Neuron (in vitro differentiated cells): ENCODE data around the gene FAM174B.

Experiments
- H2AFZ ChIP-seq: one replicate; pipeline ENCODE4 v1.6.1; 2013; ENCODE audit warnings: low read depth, mild to moderate bottlenecking, inconsistent platforms, low read length, moderate library complexity
- H3K27me3 ChIP-seq: one replicate; pipeline ENCODE4 v1.6.1; 2013; ENCODE audit warnings: low read length; ENCODE audit not compliant: insufficient read depth
- H3K36me3 ChIP-seq: one replicate; pipeline ENCODE4 v1.6.1; 2013; ENCODE audit warnings: low read length; ENCODE audit not compliant: insufficient read depth
- H3K4me1 ChIP-seq: one replicate; pipeline ENCODE4 v1.6.1; 2013; ENCODE audit warnings: low read length; ENCODE audit not compliant: insufficient read depth
- H3K4me3 ChIP-seq: 2 replicates; pipeline ENCODE4 v1.5.1; 2013; ENCODE audit warnings: mild to moderate bottlenecking, low read length, moderate library complexity
- H3K9me3 ChIP-seq: one replicate; pipeline ENCODE4 v1.6.1; 2013; ENCODE audit warnings: low read length

The FAM174B gene

GRCh38 chr15:92586383-92586942 is 69.1 kb downstream of the FAM174B start:
- peaks cover 14% of the 10 kb centered on the region for H3K27me3 ChIP-seq

GRCh38 chr15:92584105-92584504 is 71.5 kb downstream of the FAM174B start:
- Histone ChIP-seq H3K4me3 (no peak overlapping the region), H3K4me1 (no peaks in the 10 kb centered on the region), H3K27me3 (peaks cover 6% of the 10 kb centered on the region), H3K36me3 (no peaks in the 10 kb centered on the region), H3K9me3 (peaks cover 2% of the 10 kb centered on the region), H2AFZ (no peak overlapping the region)

More at GRCh38 chr15:92586383-92586942, 69.1 kb downstream of the FAM174B start:
- Histone ChIP-seq H3K4me1 (no peaks in the 10 kb centered on the region), H3K9me3 (peaks cover 2% of the 10 kb centered on the region), H3K36me3 (no peaks in the 10 kb centered on the region), H3K4me3 (no peak overlapping the region), H2AFZ (no peak overlapping the region)

GRCh38 chr15:92583096-92584034 is 72.2 kb downstream of the FAM174B start:
- no peak overlapping the region for H2AFZ ChIP-seq
- no peaks in the 10 kb centered on the region for H3K4me1 ChIP-seq
- H3K36me3 ChIP-seq: no peaks in the 10 kb centered on the region
- peaks cover 9% of the 10 kb centered on the region for H3K27me3 ChIP-seq
- no peak overlapping the region for H3K4me3 ChIP-seq
- H3K9me3 ChIP-seq: no peaks in the 10 kb centered on the region

GRCh38 chr15:92582206-92582605 is 73.4 kb downstream of the FAM174B start:
- H3K27me3 ChIP-seq: peaks cover 13% of the 10 kb centered on the region
- H3K9me3 ChIP-seq: no peaks in the 10 kb centered on the region
- no peak overlapping the region for H3K4me3 ChIP-seq
- no peaks in the 10 kb centered on the region for H3K36me3 ChIP-seq
- no peaks in the 10 kb centered on the region for H3K4me1 ChIP-seq
- no peak overlapping the region for H2AFZ ChIP-seq

- Histone ChIP-seq H3K4me1 (no peaks in the 10 kb centered on the region), H2AFZ (no peak overlapping the region), H3K9me3 (no peaks in the 10 kb centered on the region), H3K4me3 (no peak overlapping the region), H3K27me3 (peaks cover 16% of the 10 kb centered on the region), H3K36me3 (no peaks in the 10 kb centered on the region)
Observed at GRCh38 chr15:92580933-92581445, 74.6 kb downstream of the FAM174B start.

- Histone ChIP-seq H3K36me3 (no peaks in the 10 kb centered on the region), H3K4me3 (no peak overlapping the region), H3K4me1 (no peaks in the 10 kb centered on the region), H3K27me3 (peaks cover 16% of the 10 kb centered on the region), H3K9me3 (no peaks in the 10 kb centered on the region), H2AFZ (no peak overlapping the region)
Observed at GRCh38 chr15:92580521-92580920, 75.1 kb downstream of the FAM174B start.

- no peaks in the 10 kb centered on the region for H3K36me3 ChIP-seq
- H3K9me3 ChIP-seq: no peaks in the 10 kb centered on the region
- no peaks in the 10 kb centered on the region for H3K4me1 ChIP-seq
- no peak overlapping the region for H3K4me3 ChIP-seq
- peaks cover 16% of the 10 kb centered on the region for H3K27me3 ChIP-seq
- no peak overlapping the region for H2AFZ ChIP-seq
Observed at GRCh38 chr15:92579931-92580470, 75.6 kb downstream of the FAM174B start.

- Histone ChIP-seq H3K4me3 (no peak overlapping the region), H3K4me1 (no peaks in the 10 kb centered on the region), H3K27me3 (peaks cover 16% of the 10 kb centered on the region), H2AFZ (no peak overlapping the region), H3K9me3 (no peaks in the 10 kb centered on the region), H3K36me3 (no peaks in the 10 kb centered on the region)
Observed at GRCh38 chr15:92579486-92579885, 76.1 kb downstream of the FAM174B start.

- Histone ChIP-seq H3K4me3 (no peak overlapping the region), H3K27me3 (peaks cover 16% of the 10 kb centered on the region), H3K4me1 (no peaks in the 10 kb centered on the region), H3K36me3 (no peaks in the 10 kb centered on the region), H3K9me3 (no peaks in the 10 kb centered on the region), H2AFZ (no peak overlapping the region)
Observed at GRCh38 chr15:92578096-92578835, 77.3 kb downstream of the FAM174B start.

GRCh38 chr15:92576597-92577200 is 78.9 kb downstream of the FAM174B start:
- no peaks in the 10 kb centered on the region for H3K9me3 ChIP-seq
- H3K36me3 ChIP-seq: no peaks in the 10 kb centered on the region
- no peaks in the 10 kb centered on the region for H3K4me1 ChIP-seq
- H3K4me3 ChIP-seq: no peak overlapping the region
- no peak overlapping the region for H2AFZ ChIP-seq
- H3K27me3 ChIP-seq: peaks cover 16% of the 10 kb centered on the region

GRCh38 chr15:92574566-92574965 is 81.0 kb downstream of the FAM174B start:
- H3K9me3 ChIP-seq: no peaks in the 10 kb centered on the region
- H3K36me3 ChIP-seq: no peaks in the 10 kb centered on the region
- no peak overlapping the region for H3K4me3 ChIP-seq
- peaks cover 16% of the 10 kb centered on the region for H3K27me3 ChIP-seq
- H3K4me1 ChIP-seq: peaks cover 5% of the 10 kb centered on the region
- H2AFZ ChIP-seq: no peak overlapping the region

- peaks cover 5% of the 10 kb centered on the region for H3K4me1 ChIP-seq
- no peak overlapping the region for H3K4me3 ChIP-seq
Observed at GRCh38 chr15:92574161-92574560, 81.4 kb downstream of the FAM174B start.

More at GRCh38 chr15:92574161-92574560, 81.4 kb downstream of the FAM174B start:
- H3K36me3 ChIP-seq: no peaks in the 10 kb centered on the region
- H2AFZ ChIP-seq: no peak overlapping the region
- H3K27me3 ChIP-seq: peaks cover 16% of the 10 kb centered on the region
- H3K9me3 ChIP-seq: no peaks in the 10 kb centered on the region
